Measurements from ENCODE around the gene SRSF7. TPM values are rescaled to one million over a fixed set of nuclear protein-coding genes. Genes with fewer than 3 reads are reported as not detected.

The SRSF7 gene
- total RNA-seq, 3 donors from 2014 or later: 82.6 to 135 (median 116) TPM

GRCh38 chr2:38778687-38779082, 27.5 kb upstream of the SRSF7 start:
- H3K4me3 ChIP-seq: peak overlapping the region; percentile 60 to 87 (median 73)
- TF ChIP-seq POLR2AphosphoS5 (IDR thresholded peaks at IDR 0.05) (no peak), POLR2A (IDR thresholded peaks at IDR 0.05) (no peak), CTCF (IDR thresholded peaks at IDR 0.05) (no peak)
- no peaks in the 10 kb centered on the region for H3K9me3 ChIP-seq
- DNase-seq (ENCODE audit: low spot score in 2 of 2): no peak
- H3K4me1 ChIP-seq: no peaks in the 10 kb centered on the region
- H3K27me3 ChIP-seq: no peaks in the 10 kb centered on the region
- peak overlapping the region; percentile 68 to 81 for H3K27ac ChIP-seq
- intact Hi-C loops (cut with DNase I; ENCODE audit: low total_unique reads): no loop called here
- H3K36me3 ChIP-seq: no peaks in the 10 kb centered on the region

DNA sequence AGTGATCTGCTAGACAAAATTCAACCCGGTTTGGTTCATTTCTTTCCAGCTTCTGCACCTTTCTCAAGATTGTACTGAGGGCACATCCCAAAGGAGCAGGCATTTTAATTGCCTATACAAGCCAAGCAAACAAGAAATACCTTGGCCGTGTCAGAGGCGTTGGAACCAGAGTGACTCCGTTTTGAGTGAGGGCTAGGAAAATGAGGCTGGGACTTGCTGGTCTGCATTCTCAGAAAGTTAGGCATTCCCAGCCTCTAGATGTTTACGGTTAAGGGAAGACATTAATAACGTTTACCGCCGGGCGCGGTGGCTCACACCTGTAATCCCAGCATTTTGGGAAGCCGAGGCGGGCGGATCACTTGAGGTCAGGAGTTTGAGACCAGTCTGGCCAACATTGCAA, 25.4 kb upstream of the SRSF7 start:
- Histone ChIP-seq H3K36me3 (no peaks in the 10 kb centered on the region), H3K27ac (no peak overlapping the region), H3K27me3 (no peaks in the 10 kb centered on the region), H3K4me3 (no peak overlapping the region), H3K4me1 (no peaks in the 10 kb centered on the region), H3K9me3 (no peaks in the 10 kb centered on the region)
- no peak for TF ChIP-seq CTCF (IDR thresholded peaks at IDR 0.05)
- no peak for TF ChIP-seq POLR2AphosphoS5 (IDR thresholded peaks at IDR 0.05)
- TF ChIP-seq POLR2A (IDR thresholded peaks at IDR 0.05): no peak
- intact Hi-C loops (cut with DNase I; ENCODE audit: low total_unique reads): no loop called here
- no peak for DNase-seq (ENCODE audit: low spot score in 2 of 2)

GRCh38 chr2:38775921-38776225, 24.7 kb upstream of the SRSF7 start:
- Histone ChIP-seq H3K36me3 (no peaks in the 10 kb centered on the region), H3K27ac (no peak overlapping the region), H3K4me1 (no peaks in the 10 kb centered on the region), H3K4me3 (no peak overlapping the region), H3K9me3 (no peaks in the 10 kb centered on the region), H3K27me3 (no peaks in the 10 kb centered on the region)
- TF ChIP-seq POLR2AphosphoS5 (IDR thresholded peaks at IDR 0.05) (no peak), POLR2A (IDR thresholded peaks at IDR 0.05) (no peak), CTCF (IDR thresholded peaks at IDR 0.05) (no peak)
- intact Hi-C loops (cut with DNase I; ENCODE audit: low total_unique reads): no loop called here
- no peak for DNase-seq (ENCODE audit: low spot score in 2 of 2)

DNA sequence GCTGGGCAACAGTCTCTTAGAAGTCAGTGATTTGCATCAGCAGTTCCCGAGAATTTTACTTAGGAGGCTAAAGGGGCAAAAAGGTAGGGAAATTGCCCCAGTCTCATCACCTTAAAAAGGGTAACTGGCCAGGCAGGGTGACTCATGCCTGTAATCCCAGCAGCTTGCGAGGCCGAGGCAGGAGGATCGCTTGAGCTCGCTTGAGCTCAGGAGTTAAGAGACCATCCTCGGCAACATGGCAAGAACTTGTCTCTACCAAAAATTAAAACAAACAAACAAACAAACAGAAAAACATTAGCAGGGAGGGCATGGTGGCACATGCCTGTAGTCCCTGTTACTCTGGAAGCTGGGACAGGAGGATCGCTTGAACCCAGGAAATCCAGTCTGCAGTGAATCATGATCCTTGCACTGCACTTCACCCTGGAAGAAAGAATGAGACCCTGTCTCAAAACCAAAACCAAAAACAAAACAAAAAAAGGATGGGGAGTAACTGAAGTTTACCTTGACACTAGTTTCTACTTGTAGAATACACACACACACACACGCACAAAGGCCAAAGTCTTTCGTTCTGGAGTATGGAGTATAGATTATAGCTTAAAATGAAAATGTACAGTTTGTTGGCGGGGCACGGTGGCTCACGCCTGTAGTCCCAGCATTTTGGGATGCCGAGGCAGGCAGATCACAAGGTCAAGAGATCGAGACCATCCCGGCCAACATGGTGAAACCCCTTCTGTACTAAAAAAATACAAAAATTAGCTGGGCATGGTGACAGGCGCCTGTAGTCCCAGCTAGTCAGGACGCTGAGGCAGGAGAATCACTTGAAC, 24.1 kb upstream of the SRSF7 start:
- H3K36me3 ChIP-seq: no peaks in the 10 kb centered on the region
- intact Hi-C loops (cut with DNase I; ENCODE audit: low total_unique reads): no loop called here
- H3K4me3 ChIP-seq: no peak overlapping the region
- no peaks in the 10 kb centered on the region for H3K27me3 ChIP-seq
- no peak for DNase-seq (ENCODE audit: low spot score in 2 of 2)
- no peaks in the 10 kb centered on the region for H3K4me1 ChIP-seq
- TF ChIP-seq POLR2AphosphoS5 (IDR thresholded peaks at IDR 0.05) (no peak), POLR2A (IDR thresholded peaks at IDR 0.05) (no peak), CTCF (IDR thresholded peaks at IDR 0.05) (no peak)
- H3K9me3 ChIP-seq: no peaks in the 10 kb centered on the region
- no peak overlapping the region for H3K27ac ChIP-seq

GRCh38 chr2:38771632-38772031, 20.5 kb upstream of the SRSF7 start:
- no peak for TF ChIP-seq CTCF (IDR thresholded peaks at IDR 0.05)
- no peak for TF ChIP-seq POLR2AphosphoS5 (IDR thresholded peaks at IDR 0.05)
- TF ChIP-seq POLR2A (IDR thresholded peaks at IDR 0.05): no peak
- Histone ChIP-seq H3K4me3 (no peak overlapping the region), H3K27me3 (no peaks in the 10 kb centered on the region), H3K27ac (no peak overlapping the region), H3K9me3 (no peaks in the 10 kb centered on the region), H3K4me1 (no peaks in the 10 kb centered on the region), H3K36me3 (no peaks in the 10 kb centered on the region)
- DNase-seq (ENCODE audit: low spot score in 2 of 2): no peak
- intact Hi-C loops (cut with DNase I; ENCODE audit: low total_unique reads): no loop called here
